HepG2 (cell line): ENCODE results near the gene S100P. TPM values are rescaled to one million over a fixed set of nuclear protein-coding genes. Genes with fewer than 3 reads are reported as not detected.

Source experiments
- ETS1 ChIP-seq: sonication (generic); formaldehyde crosslinking; IDR thresholded peaks from 2 replicates; pipeline ENCODE4 v1.4.0; 2020; ENCODE audit warnings: missing genetic modification reagents
- HES4 ChIP-seq: sonication (generic); formaldehyde crosslinking; IDR thresholded peaks from 2 replicates; pipeline ENCODE4 v1.9.0; 2021; ENCODE audit warnings: mild to moderate bottlenecking, missing genetic modification reagents, borderline replicate concordance
- HOXA9 ChIP-seq: sonication (generic); formaldehyde crosslinking; IDR thresholded peaks from 2 replicates; pipeline ENCODE4 v1.8.1; 2022; ENCODE audit warnings: missing genetic modification reagents, mild to moderate bottlenecking, moderate library complexity, borderline replicate concordance
- NFYB ChIP-seq: sonication (generic); formaldehyde crosslinking; IDR thresholded peaks from 2 replicates; pipeline ENCODE4 v1.4.0; 2020; ENCODE audit warnings: missing genetic modification reagents
- NR1H2 ChIP-seq: sonication (generic); formaldehyde crosslinking; IDR thresholded peaks from 2 replicates; pipeline ENCODE4 v1.8.1; 2022; ENCODE audit warnings: low read depth, missing genetic modification reagents, borderline replicate concordance
- PRDM10 ChIP-seq: sonication (generic); formaldehyde crosslinking; IDR thresholded peaks from 2 replicates; pipeline ENCODE4 v1.4.0; 2020; ENCODE audit warnings: low read depth, missing genetic modification reagents
- SAP130 ChIP-seq: IDR thresholded peaks from 2 replicates; pipeline ENCODE4 v1.6.1; 2016; ENCODE audit warnings: low read depth
- TFE3 ChIP-seq: IDR thresholded peaks from 2 replicates; pipeline ENCODE4 v1.6.1; 2016
- TRAFD1 ChIP-seq: sonication (generic); formaldehyde crosslinking; IDR thresholded peaks from 2 replicates; pipeline ENCODE4 v1.5.1; 2020; ENCODE audit warnings: missing genetic modification reagents, mild to moderate bottlenecking, borderline replicate concordance
- ZFYVE20 ChIP-seq: sonication (generic); formaldehyde crosslinking; IDR thresholded peaks from 2 replicates; pipeline ENCODE4 v1.8.0; 2023; ENCODE audit warnings: low read depth, mild to moderate bottlenecking, moderate library complexity, missing genetic modification reagents, borderline replicate concordance
- ZNF275 ChIP-seq: sonication (generic); formaldehyde crosslinking; IDR thresholded peaks from 2 replicates; pipeline ENCODE4 v1.8.0; 2022; ENCODE audit warnings: missing genetic modification reagents, mild to moderate bottlenecking, inconsistent platforms, borderline replicate concordance
- ZNF557 ChIP-seq: sonication (generic); formaldehyde crosslinking; IDR thresholded peaks from 2 replicates; pipeline ENCODE4 v1.4.0; 2020; ENCODE audit warnings: missing genetic modification reagents
- ZNF589 ChIP-seq: sonication (generic); formaldehyde crosslinking; conservative IDR thresholded peaks from 2 replicates; pipeline ENCODE4 v1.8.0; 2022; ENCODE audit warnings: mild to moderate bottlenecking, moderate library complexity, missing genetic modification reagents
- ZNF761 ChIP-seq: sonication (generic); formaldehyde crosslinking; conservative IDR thresholded peaks from 2 replicates; pipeline ENCODE4 v1.4.0; 2020; ENCODE audit warnings: mild to moderate bottlenecking, missing genetic modification reagents
- ZNF777 ChIP-seq: sonication (generic); formaldehyde crosslinking; IDR thresholded peaks from 2 replicates; pipeline ENCODE4 v1.4.0; 2020; ENCODE audit warnings: missing genetic modification reagents
- ZZZ3 ChIP-seq: sonication (generic); formaldehyde crosslinking; IDR thresholded peaks from 2 replicates; pipeline ENCODE4 v1.4.0; 2020; ENCODE audit warnings: missing genetic modification reagents, mild to moderate bottlenecking, borderline replicate concordance
- polyA plus RNA-seq, 8 experiments: library from polyadenylated mRNA; depleted of rRNA in 3 of 8; stranded (reverse) in 7 of 8; unstranded in 1 of 8; fragments of >200 nt; fragmentation: Illumina TruSeq in 4 of 8; extraction: Trizol in 4 of 8; gene quantifications; 2 replicates each; pipeline versions ENCODE4 v1.2.1 to v1.2.3, GENCODE V29; 2011 to 2016; ENCODE audit warnings: low read depth in 4 of 8, missing spikeins in 1 of 8, mixed read lengths in 1 of 8; ENCODE audit not compliant: insufficient read depth in 1 of 8
- total RNA-seq, 5 experiments: library from RNA; depleted of rRNA; stranded (reverse); fragments of >200 nt; fragmentation: Illumina TruSeq; extraction: Trizol; gene quantifications; 2 replicates each; pipeline ENCODE4 v1.2.3, GENCODE V29; 2016; ENCODE audit warnings: low read depth in 1 of 5

S100P gene
- total and polyA plus RNA-seq, 2 of the 13 experiments (the other 11 are each of a cell fraction or from before 2014, with no cell fraction given) = 278 to 1,649 TPM

GRCh38 chr4:6695660-6696610 is 2.3 kb downstream of the S100P start (continued):
- TF ChIP-seq TRAFD1 (CRISPR knock-in tag) (peak; percentile 91; the same call in 1 of the 2 replicates), PRDM10 (CRISPR knock-in tag) (peak; percentile 87), ZNF589 (CRISPR knock-in tag) (no peak), ZNF777 (CRISPR knock-in tag) (peak; percentile 99), ZFYVE20 (CRISPR knock-in tag) (no peak), ZNF275 (no peak), ZZZ3 (CRISPR knock-in tag) (no peak), HOXA9 (CRISPR knock-in tag) (no peak), SAP130 (peak; percentile 98), ZNF557 (no peak), TFE3 (CRISPR knock-in tag) (peak; percentile 87), NFYB (no peak), NR1H2 (no peak), ZNF761 (CRISPR knock-in tag) (no peak), HES4 (0 out of 2 replicates have a peak, but pooled peaks have one; percentile 28), ETS1 (CRISPR knock-in tag) (no peak)
